SU-DHL-6 (cell line): ENCODE results near the gene WSCD2.

Experiments
- EZH2phosphoT487 ChIP-seq: fragments of 200-600 bp; sonication (generic), shearing (Covaris generic); conservative IDR thresholded peaks from 2 replicates; pipeline ENCODE4 v1.6.1; 2018; ENCODE audit warnings: mild to moderate bottlenecking, antibody characterized with exemption, low read length, moderate library complexity, mixed read lengths
- TF ChIP-seq, protein P1 (sequence below): fragments of 200-600 bp; sonication (generic); IDR thresholded peaks from one replicate; pipeline ENCODE4 v1.5.1; 2017; ENCODE audit warnings: antibody characterized with exemption, mild to moderate bottlenecking, low read length, moderate library complexity; ENCODE audit not compliant: insufficient read depth, poor library complexity, severe bottlenecking

DNA sequence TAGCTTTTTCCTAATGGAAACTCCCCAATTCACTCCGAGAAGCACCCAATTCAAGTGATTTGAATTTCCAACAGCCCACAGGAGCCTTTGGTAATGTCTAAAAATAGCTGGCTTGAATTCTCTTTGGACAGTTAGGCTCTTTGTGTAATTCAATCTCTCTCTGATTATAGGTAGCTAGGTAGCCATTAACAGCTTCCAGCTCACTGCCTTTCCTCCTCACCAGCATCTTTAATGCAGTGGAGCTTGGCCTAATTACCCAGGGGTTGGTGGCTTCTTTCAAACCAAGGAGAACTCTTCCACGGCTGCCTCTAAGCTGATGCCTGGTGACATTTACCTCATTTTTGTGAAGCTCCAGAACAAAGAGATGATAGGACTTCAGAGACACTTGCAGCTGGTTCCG, 86.4 kb downstream of the WSCD2 start:
- TF ChIP-seq EZH2phosphoT487, result no peak
- TF ChIP-seq, protein P1, sequence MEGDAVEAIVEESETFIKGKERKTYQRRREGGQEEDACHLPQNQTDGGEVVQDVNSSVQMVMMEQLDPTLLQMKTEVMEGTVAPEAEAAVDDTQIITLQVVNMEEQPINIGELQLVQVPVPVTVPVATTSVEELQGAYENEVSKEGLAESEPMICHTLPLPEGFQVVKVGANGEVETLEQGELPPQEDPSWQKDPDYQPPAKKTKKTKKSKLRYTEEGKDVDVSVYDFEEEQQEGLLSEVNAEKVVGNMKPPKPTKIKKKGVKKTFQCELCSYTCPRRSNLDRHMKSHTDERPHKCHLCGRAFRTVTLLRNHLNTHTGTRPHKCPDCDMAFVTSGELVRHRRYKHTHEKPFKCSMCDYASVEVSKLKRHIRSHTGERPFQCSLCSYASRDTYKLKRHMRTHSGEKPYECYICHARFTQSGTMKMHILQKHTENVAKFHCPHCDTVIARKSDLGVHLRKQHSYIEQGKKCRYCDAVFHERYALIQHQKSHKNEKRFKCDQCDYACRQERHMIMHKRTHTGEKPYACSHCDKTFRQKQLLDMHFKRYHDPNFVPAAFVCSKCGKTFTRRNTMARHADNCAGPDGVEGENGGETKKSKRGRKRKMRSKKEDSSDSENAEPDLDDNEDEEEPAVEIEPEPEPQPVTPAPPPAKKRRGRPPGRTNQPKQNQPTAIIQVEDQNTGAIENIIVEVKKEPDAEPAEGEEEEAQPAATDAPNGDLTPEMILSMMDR, result no peak
